Transverse colon (tissue), 4 donors: ENCODE data around the gene CCDC68. TPM values are rescaled to one million over a fixed set of nuclear protein-coding genes. Genes with fewer than 3 reads are reported as not detected.

ENCODE experiments used
- DNase-seq: peaks from one replicate; pipeline ENCODE4 v3.0.0-alpha.2; 2019
- H3K27ac ChIP-seq, 4 donors: fragments of 200-600 bp; sonication (generic); 2 replicates each; pipeline ENCODE4 v1.5.1; 2016 to 2018; ENCODE audit warnings: inconsistent platforms in 4 of 4
- H3K27me3 ChIP-seq: fragments of 200-600 bp; sonication (generic); 2 replicates; pipeline ENCODE4 v1.5.1; 2017; ENCODE audit warnings: inconsistent platforms
- H3K36me3 ChIP-seq, 4 donors: fragments of 200-600 bp; sonication (generic); 2 replicates each; pipeline ENCODE4 v1.5.1; 2017 to 2019; ENCODE audit warnings: inconsistent platforms in 4 of 4
- H3K4me1 ChIP-seq, 4 donors: fragments of 200-600 bp; sonication (generic); 2 replicates each; pipeline ENCODE4 v1.5.1; 2017 to 2020; ENCODE audit warnings: inconsistent platforms in 4 of 4
- H3K4me3 ChIP-seq, 4 donors: fragments of 200-600 bp; sonication (generic); 1 replicate in 1 of 4; 2 replicates in 3 of 4; pipeline versions ENCODE4 v1.5.1 to v1.6.1; 2017 to 2019; ENCODE audit warnings: inconsistent platforms in 4 of 4
- H3K9me3 ChIP-seq, 2 donors: fragments of 200-600 bp; sonication (generic); 2 replicates each; pipeline ENCODE4 v1.5.1; 2017 to 2019; ENCODE audit warnings: inconsistent platforms in 2 of 2
- CTCF ChIP-seq, 5 experiments: fragments of 200-600 bp in 3 of 5; fragments of 450-650 bp in 2 of 5; sonication (generic) in 3 of 5; IDR thresholded peaks; 1 replicate in 2 of 5; 2 replicates in 3 of 5; pipeline ENCODE4 v1.5.1; 2016 to 2017; ENCODE audit warnings: antibody characterized with exemption in 5 of 5, inconsistent platforms in 3 of 5, mild to moderate bottlenecking in 2 of 5, moderate library complexity in 1 of 5
- EP300 ChIP-seq: sonication (generic); formaldehyde crosslinking; IDR thresholded peaks from one replicate; pipeline ENCODE4 v1.6.1; 2017; ENCODE audit warnings: antibody characterized with exemption, low read depth
- POLR2A ChIP-seq: fragments of 450-650 bp; IDR thresholded peaks from one replicate; pipeline ENCODE4 v1.6.1; 2016; ENCODE audit warnings: antibody characterized with exemption, mild to moderate bottlenecking, moderate library complexity
- POLR2AphosphoS5 ChIP-seq, 3 donors: sonication (generic); formaldehyde crosslinking; IDR thresholded peaks; one replicate each; pipeline ENCODE4 v1.6.1; 2016; ENCODE audit warnings: antibody characterized with exemption in 3 of 3
- WGBS, 2 donors: methylation state at CpG; one replicate each; pipeline ENCODE4 v1.1.5; 2018; ENCODE audit warnings: low coverage in 1 of 2; 5-methylcytosine and 5-hydroxymethylcytosine counted together
- in situ Hi-C, 4 donors: fragments of 200-750 bp; cut with MboI; loops; one replicate each; pipeline versions ENCODE4 v1.15.0 to v1.15.1; 2017; ENCODE audit warnings: low sequenced_read_pairs in 3 of 4, low pct_ligation_motif_present in 1 of 4, low pct_unique_long_range_greater_than_20kb in 1 of 4
- intact Hi-C: fragments of 100-400 bp; cut with DNase I; formaldehyde crosslinking; loops from one replicate; pipeline ENCODE4 v1.15.1; 2023; ENCODE audit warnings: low total_unique reads
- total RNA-seq, 4 donors: library from RNA; depleted of rRNA; stranded (reverse); fragments of >200 nt; gene quantifications; one replicate each; pipeline ENCODE4 v1.1.0, GENCODE V29; 2016

The CCDC68 gene
- total RNA-seq, 4 donors from 2014 or later: 24.9 to 109 (median 78.2) TPM

GRCh38 chr18:54931152-54931551 is 28.1 kb downstream of the CCDC68 start:
- Histone ChIP-seq H3K27ac (no peak overlapping the region), H3K36me3 (peaks cover 0 to 11% (median 3%) of the 10 kb centered on the region in 4 donors), H3K4me1 (no peaks in the 10 kb centered on the region), H3K27me3 (no peaks in the 10 kb centered on the region), H3K4me3 (no peak overlapping the region), H3K9me3 (no peaks in the 10 kb centered on the region)
- TF ChIP-seq POLR2A: no peak
- TF ChIP-seq CTCF (IDR thresholded peaks at IDR 0.05): no peak
- no peak for TF ChIP-seq POLR2AphosphoS5 (IDR thresholded peaks at IDR 0.05)
- no peak for TF ChIP-seq EP300
- 98 to 100% methylated on average over 3 to 4 of the region's 4 CpGs for WGBS, 2 donors
- intact Hi-C loops: no loop called here
- in situ Hi-C loops: no loop called here
- no peak for DNase-seq

GRCh38 chr18:54928236-54928635 is 31.0 kb downstream of the CCDC68 start:
- peaks cover 0 to 18% (median 0%) of the 10 kb centered on the region in 4 donors for H3K36me3 ChIP-seq
- WGBS, 2 donors: 92% methylated on average over 2 of the region's 2 CpGs; no CpG with 5 or more reads in 1 of the 2 donors
- intact Hi-C loops: no loop called here
- H3K4me3 ChIP-seq: no peak overlapping the region
- no peak overlapping the region for H3K27ac ChIP-seq
- no peaks in the 10 kb centered on the region for H3K4me1 ChIP-seq
- no peak for TF ChIP-seq EP300
- TF ChIP-seq POLR2AphosphoS5 (IDR thresholded peaks at IDR 0.05): no peak
- TF ChIP-seq POLR2A: no peak
- TF ChIP-seq CTCF (IDR thresholded peaks at IDR 0.05): no peak
- no peaks in the 10 kb centered on the region for H3K9me3 ChIP-seq
- H3K27me3 ChIP-seq: no peaks in the 10 kb centered on the region
- in situ Hi-C loops: no loop called here
- no peak for DNase-seq

- H3K27ac ChIP-seq: no peak overlapping the region
- H3K36me3 ChIP-seq: peaks cover 0 to 18% (median 0%) of the 10 kb centered on the region in 4 donors
- whole genome bisulfite sequencing, 2 donors: 90 to 97% methylated on average over 3 of the region's 3 CpGs
- no peak overlapping the region for H3K4me3 ChIP-seq
- in situ Hi-C loops (no loop called here), intact Hi-C loops (no loop called here)
- no peaks in the 10 kb centered on the region for H3K9me3 ChIP-seq
- no peaks in the 10 kb centered on the region for H3K4me1 ChIP-seq
- no peak for DNase-seq
- H3K27me3 ChIP-seq: no peaks in the 10 kb centered on the region
- TF ChIP-seq EP300: no peak
- TF ChIP-seq CTCF (IDR thresholded peaks at IDR 0.05): no peak
- TF ChIP-seq POLR2AphosphoS5 (IDR thresholded peaks at IDR 0.05): no peak
- no peak for TF ChIP-seq POLR2A
These were observed 32.5 kb downstream of the CCDC68 start for GRCh38 chr18:54926593-54927325.

GRCh38 chr18:54924948-54925347 is 34.3 kb downstream of the CCDC68 start:
- no peaks in the 10 kb centered on the region for H3K9me3 ChIP-seq
- H3K27ac ChIP-seq: no peak overlapping the region
- intact Hi-C loops (no loop called here), in situ Hi-C loops (no loop called here)
- peaks cover 0 to 21% (median 0%) of the 10 kb centered on the region in 4 donors for H3K36me3 ChIP-seq
- WGBS, 2 donors: 81 to 100% methylated on average over 1 of the region's 1 CpG
- no peak overlapping the region for H3K4me3 ChIP-seq
- no peak for DNase-seq
- H3K27me3 ChIP-seq: no peaks in the 10 kb centered on the region
- H3K4me1 ChIP-seq: no peaks in the 10 kb centered on the region
- TF ChIP-seq CTCF (IDR thresholded peaks at IDR 0.05): no peak
- TF ChIP-seq EP300: no peak
- no peak for TF ChIP-seq POLR2AphosphoS5 (IDR thresholded peaks at IDR 0.05)
